A673 (cell line): ENCODE measurements around the gene AHDC1.

ENCODE experiments used
- EZH2 ChIP-seq: fragments of 200-600 bp; sonication (generic); IDR thresholded peaks from 2 replicates; pipeline ENCODE4 v1.6.1; 2017; ENCODE audit warnings: borderline replicate concordance, low read depth, mild to moderate bottlenecking, mixed read lengths, antibody characterized with exemption, low read length; ENCODE audit not compliant: poor library complexity, severe bottlenecking
- TF ChIP-seq, protein P1 (sequence below): fragments of 300-800, 200-600 bp; sonication (generic); conservative IDR thresholded peaks from 2 replicates; pipeline ENCODE4 v1.5.1; 2017; ENCODE audit warnings: low read depth, mild to moderate bottlenecking, antibody characterized with exemption, low read length, moderate library complexity, mixed read lengths

GRCh38 chr1:27649306-27649635 is 45.3 kb upstream of the AHDC1 start:
- TF ChIP-seq, protein P1, sequence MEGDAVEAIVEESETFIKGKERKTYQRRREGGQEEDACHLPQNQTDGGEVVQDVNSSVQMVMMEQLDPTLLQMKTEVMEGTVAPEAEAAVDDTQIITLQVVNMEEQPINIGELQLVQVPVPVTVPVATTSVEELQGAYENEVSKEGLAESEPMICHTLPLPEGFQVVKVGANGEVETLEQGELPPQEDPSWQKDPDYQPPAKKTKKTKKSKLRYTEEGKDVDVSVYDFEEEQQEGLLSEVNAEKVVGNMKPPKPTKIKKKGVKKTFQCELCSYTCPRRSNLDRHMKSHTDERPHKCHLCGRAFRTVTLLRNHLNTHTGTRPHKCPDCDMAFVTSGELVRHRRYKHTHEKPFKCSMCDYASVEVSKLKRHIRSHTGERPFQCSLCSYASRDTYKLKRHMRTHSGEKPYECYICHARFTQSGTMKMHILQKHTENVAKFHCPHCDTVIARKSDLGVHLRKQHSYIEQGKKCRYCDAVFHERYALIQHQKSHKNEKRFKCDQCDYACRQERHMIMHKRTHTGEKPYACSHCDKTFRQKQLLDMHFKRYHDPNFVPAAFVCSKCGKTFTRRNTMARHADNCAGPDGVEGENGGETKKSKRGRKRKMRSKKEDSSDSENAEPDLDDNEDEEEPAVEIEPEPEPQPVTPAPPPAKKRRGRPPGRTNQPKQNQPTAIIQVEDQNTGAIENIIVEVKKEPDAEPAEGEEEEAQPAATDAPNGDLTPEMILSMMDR, result no peak
- no peak for TF ChIP-seq EZH2
